Pancreas (tissue), 10 donors: Measurements from ENCODE around the gene PGP. TPM values are rescaled to one million over a fixed set of nuclear protein-coding genes. Genes with fewer than 3 reads are reported as not detected.

Experiments
- ATAC-seq, 4 donors: fragments of 200-7000 bp; cut with Tn5 transposase; one replicate each; pipeline versions ENCODE4 v1.8.0 to v1.9.1; 2020; ENCODE audit warnings: mild to moderate bottlenecking in 4 of 4, moderate library complexity in 4 of 4
- DNase-seq, 6 donors: peaks; one replicate each; pipeline ENCODE4 v3.0.0-alpha.2; 2020
- FAIRE-seq: peaks from 2 replicates; lab custom pipeline; 2012; peaks lifted over from hg19 to GRCh38; lab: Jason Lieb, UNC
- H3K27ac ChIP-seq, 4 donors: fragments of 200-600 bp; sonication (generic); 1 replicate in 3 of 4; 2 replicates in 1 of 4; pipeline versions ENCODE4 v1.5.0 to v1.8.0; 2020
- H3K27me3 ChIP-seq, 4 donors: fragments of 200-600 bp; one replicate each; pipeline ENCODE4 v1.8.0; 2021
- H3K36me3 ChIP-seq, 3 donors: fragments of 200-600 bp; sonication (generic) in 1 of 3; one replicate each; pipeline versions ENCODE4 v1.5.0 to v1.8.0; 2020 to 2021
- H3K4me1 ChIP-seq, 3 donors: fragments of 200-600 bp; one replicate each; pipeline ENCODE4 v1.8.0; 2021
- H3K4me3 ChIP-seq, 4 donors: fragments of 200-600 bp; sonication (generic) in 2 of 4; one replicate each; pipeline versions ENCODE4 v1.5.0 to v1.8.0; 2020 to 2021
- H3K9me3 ChIP-seq, 4 donors: fragments of 200-600 bp; one replicate each; pipeline ENCODE4 v1.8.0; 2021
- WGBS, 2 donors: extraction: QIAGEN DNeasy Blood & Tissue Kit; methylation state at CpG; one replicate each; pipeline ENCODE4 v1.1.7; 2013; 5-methylcytosine and 5-hydroxymethylcytosine counted together
- intact Hi-C, 3 donors: fragments of 100-400 bp; cut with DNase I; formaldehyde crosslinking; loops; one replicate each; pipeline versions ENCODE4 v1.11.1 to v1.14.2; 2022
- polyA plus RNA-seq, 2 donors: library from polyadenylated mRNA; stranded (reverse); fragments of 200-250 nt; gene quantifications; one replicate each; pipeline ENCODE4 v1.2.3, GENCODE V29; 2013
- total RNA-seq, 6 donors: library from RNA; stranded (reverse); fragmentation: NEBNext Ultra II Directional in 4 of 6; extraction: Animal tissue kit (Norgen Biotek cat#: 25700) in 4 of 6; gene quantifications; one replicate each; pipeline versions ENCODE4 v1.2.1 to v1.2.4, GENCODE V29; 2021 to 2023
- TF ChIP-seq, protein P1 (sequence below), 4 donors: fragments of 200-600 bp; sonication (generic) in 3 of 4; IDR thresholded peaks; one replicate each; pipeline versions ENCODE4 v1.5.0 to v1.8.0; 2021; ENCODE audit warnings: antibody characterized with exemption in 4 of 4
- donor health status: healthy with polysubstance abuse.
- donor health status: DM: no; HTN: no; CAD: no; lungs with moderate emphysema.
- donor health status: DM: no; HTN: no; CAD: no.
- donor health status: control.
- donor health status: control.
- donor health status: Bipolar disorder and iron deficiency.
- donor health status: DM: yes; HTN: yes; CAD: no.
- donor health status: DM: no; HTN: no; CAD: no.
- donor health status: DM: no; HTN: no; CAD: no.
- donor health status: DM: yes; HTN: yes; CAD: no.

Gene PGP
- total and polyA plus RNA-seq, 8 donors: 2.9 to 10.2 (median 4.1) TPM

DNA sequence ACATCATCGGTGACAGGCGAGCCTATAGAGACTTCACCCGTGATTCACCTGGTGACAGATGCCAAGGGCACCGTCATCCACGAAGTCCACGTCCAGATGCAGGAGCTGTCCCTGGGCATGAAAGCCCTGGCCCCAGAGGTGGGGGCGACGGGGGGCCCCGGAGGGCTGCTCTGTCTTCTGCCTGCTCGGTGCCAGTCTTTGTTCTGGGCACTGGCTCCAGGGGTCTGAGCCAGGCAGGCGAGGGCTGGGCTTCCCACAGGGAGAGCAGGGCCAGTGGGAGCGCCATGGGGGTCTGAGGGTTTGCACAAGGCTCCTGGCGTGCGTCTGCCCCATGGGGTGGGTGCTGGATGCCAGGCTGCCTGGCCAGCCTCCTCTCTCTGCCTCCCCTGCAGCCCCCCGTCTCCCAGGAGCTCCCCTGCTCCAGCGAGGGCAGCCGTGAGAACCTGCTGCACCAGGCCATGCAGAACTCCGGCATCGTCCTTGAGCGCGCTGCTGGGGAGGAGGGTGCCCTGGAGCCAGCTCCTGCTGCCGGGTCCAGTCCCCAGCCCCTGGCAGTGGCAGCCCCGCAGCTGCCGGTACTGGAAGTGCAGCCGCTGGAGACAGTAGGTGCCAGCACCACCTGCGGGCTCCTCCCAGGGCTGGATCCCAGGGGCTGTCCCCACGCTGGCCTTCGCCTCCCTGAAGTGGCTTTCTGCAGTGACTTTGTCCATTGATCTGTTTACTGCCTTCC is 18.6 kb upstream of the PGP start:
- intact Hi-C loops: no loop called here
- no peaks in the 10 kb centered on the region for H3K27me3 ChIP-seq
- ATAC-seq: no peak
- H3K36me3 ChIP-seq: peaks cover 4 to 50% (median 31%) of the 10 kb centered on the region in 3 donors
- 92 to 96% methylated on average over 28 of the region's 28 CpGs for WGBS, 2 donors
- TF ChIP-seq, protein P1, sequence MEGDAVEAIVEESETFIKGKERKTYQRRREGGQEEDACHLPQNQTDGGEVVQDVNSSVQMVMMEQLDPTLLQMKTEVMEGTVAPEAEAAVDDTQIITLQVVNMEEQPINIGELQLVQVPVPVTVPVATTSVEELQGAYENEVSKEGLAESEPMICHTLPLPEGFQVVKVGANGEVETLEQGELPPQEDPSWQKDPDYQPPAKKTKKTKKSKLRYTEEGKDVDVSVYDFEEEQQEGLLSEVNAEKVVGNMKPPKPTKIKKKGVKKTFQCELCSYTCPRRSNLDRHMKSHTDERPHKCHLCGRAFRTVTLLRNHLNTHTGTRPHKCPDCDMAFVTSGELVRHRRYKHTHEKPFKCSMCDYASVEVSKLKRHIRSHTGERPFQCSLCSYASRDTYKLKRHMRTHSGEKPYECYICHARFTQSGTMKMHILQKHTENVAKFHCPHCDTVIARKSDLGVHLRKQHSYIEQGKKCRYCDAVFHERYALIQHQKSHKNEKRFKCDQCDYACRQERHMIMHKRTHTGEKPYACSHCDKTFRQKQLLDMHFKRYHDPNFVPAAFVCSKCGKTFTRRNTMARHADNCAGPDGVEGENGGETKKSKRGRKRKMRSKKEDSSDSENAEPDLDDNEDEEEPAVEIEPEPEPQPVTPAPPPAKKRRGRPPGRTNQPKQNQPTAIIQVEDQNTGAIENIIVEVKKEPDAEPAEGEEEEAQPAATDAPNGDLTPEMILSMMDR (IDR thresholded peaks at IDR 0.05): no peak
- H3K4me3 ChIP-seq: no peak overlapping the region
- no peak overlapping the region for H3K27ac ChIP-seq
- peaks cover 0 to 6% (median 0%) of the 10 kb centered on the region in 3 donors for H3K4me1 ChIP-seq
- no peaks in the 10 kb centered on the region for H3K9me3 ChIP-seq
- FAIRE-seq: no peak
- DNase-seq: peak in 1 of 6 donors; percentile 70

DNA sequence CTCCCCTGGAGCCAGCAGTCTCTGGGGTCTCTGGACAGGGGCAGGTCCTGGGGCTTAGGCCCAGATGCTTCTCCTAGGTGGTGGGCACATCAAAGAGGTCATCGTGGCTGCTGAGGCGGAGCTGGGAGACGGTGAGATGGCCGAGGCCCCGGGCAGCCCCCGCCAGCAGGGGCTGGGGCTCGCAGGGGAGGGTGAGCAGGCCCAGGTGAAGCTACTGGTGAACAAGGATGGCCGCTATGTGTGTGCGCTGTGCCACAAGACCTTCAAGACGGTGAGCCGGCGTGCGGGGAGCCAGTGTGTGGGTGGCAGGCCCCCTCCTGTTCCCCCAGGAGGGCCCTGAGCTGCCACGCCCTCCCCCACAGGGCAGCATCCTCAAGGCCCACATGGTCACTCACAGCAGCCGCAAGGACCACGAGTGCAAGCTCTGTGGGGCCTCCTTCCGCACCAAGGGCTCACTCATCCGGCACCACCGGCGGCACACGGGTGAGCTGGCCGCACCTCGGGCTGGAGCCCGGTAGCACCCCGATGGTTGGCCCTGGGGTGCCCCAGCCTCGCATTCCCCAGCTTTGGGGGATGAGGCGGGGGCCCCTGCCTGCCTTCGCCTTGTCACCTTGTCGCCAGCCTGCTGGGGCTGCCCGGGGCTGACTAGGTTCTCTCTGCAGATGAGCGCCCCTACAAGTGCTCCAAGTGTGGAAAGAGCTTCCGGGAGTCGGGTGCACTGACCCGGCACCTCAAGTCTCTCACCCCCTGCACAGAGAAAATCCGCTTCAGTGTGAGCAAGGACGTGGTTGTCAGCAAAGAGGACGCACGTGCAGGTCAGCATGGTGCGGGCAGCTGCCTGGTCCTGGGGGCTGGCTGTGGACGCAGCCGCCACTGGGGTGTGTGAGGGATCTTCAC is 17.7 kb upstream of the PGP start:
- FAIRE-seq: no peak
- intact Hi-C loops: no loop called here
- Histone ChIP-seq H3K9me3 (no peaks in the 10 kb centered on the region), H3K27me3 (no peaks in the 10 kb centered on the region), H3K4me3 (no peak overlapping the region), H3K4me1 (peaks cover 0 to 6% (median 0%) of the 10 kb centered on the region in 3 donors), H3K36me3 (peaks cover 4 to 50% (median 31%) of the 10 kb centered on the region in 3 donors), H3K27ac (no peak overlapping the region)
- no peak for ATAC-seq
- WGBS, 2 donors: 93% methylated on average over 40 to 41 of the region's 41 CpGs
- DNase-seq: peak in 1 of 6 donors; percentile 63
- TF ChIP-seq, protein P1 (IDR thresholded peaks at IDR 0.05): no peak

DNA sequence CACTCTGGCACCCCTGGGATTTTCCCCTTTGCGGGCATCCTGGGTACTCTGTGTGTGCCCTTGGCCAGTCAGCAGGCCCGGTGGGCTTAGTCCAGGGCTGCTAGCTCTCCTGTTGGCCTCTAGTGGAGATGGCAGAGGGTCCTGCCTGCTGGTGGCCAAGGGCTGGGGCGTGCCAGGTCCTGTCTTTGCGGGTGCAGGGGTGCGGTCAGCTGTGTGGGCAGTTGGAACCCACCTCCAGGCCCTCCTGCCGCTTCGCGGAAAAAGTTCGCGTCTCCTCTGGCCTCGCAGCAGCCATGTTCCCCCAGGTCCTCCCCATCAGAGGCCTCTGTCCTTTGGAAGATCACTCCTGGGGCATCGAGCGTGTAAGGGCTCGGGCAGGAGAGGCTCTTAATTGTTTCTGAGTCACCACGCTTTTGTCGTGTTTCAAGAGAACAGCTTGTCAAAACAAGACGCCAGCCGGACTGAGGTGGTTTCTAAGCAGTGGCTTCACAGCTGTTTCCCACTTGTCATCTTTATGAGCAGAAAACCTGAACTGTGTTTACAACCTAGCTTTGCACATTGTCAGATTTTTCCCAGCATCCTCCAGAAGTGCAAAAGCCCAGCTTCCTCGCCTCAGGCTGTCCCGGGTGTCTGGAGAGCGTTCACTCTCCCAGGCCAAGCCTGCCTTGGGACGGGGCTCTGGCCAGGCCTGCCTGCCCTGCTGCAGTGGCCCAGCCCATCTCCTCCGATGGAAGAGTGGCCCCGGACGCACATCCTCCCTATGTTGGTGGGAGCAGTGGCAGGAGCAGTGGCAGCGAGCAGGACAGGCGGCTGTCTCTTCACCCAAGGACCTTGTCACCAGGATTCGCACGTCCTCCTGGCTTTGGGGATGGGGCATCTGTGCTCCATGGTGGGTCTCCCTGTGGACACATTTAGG is 16.6 kb upstream of the PGP start:
- no peak for FAIRE-seq
- Histone ChIP-seq H3K4me3 (no peak overlapping the region), H3K36me3 (peaks cover 4 to 50% (median 31%) of the 10 kb centered on the region in 3 donors), H3K27me3 (no peaks in the 10 kb centered on the region), H3K27ac (no peak overlapping the region), H3K4me1 (no peaks in the 10 kb centered on the region), H3K9me3 (no peaks in the 10 kb centered on the region)
- TF ChIP-seq, protein P1 (IDR thresholded peaks at IDR 0.05): no peak
- 90 to 91% methylated on average over 29 of the region's 29 CpGs for WGBS, 2 donors
- intact Hi-C loops: no loop called here
- DNase-seq: no peak
- peak in 2 of 4 donors; percentile 25 to 49 for ATAC-seq

DNA sequence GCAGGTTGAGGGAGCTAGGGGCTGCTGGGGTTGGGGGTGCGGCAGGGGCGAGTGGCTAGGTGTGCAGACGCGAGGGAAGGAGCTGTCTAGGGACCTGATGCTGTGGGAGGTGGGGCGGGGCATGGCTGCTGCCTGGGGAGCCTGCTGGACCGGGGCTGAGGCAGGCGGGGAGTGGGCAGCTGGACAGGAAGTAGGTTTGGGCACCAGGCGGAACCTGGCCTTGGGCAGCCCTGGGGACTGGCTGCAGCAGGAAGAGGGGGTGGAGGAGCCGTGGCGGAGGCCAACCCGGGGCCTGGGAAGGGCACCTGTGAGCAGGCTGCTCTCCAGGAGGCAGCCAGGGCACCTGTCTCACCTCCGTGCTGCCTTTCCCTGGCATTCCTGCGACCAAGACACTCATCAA is 15.7 kb upstream of the PGP start:
- intact Hi-C loops: no loop called here
- H3K9me3 ChIP-seq: no peaks in the 10 kb centered on the region
- TF ChIP-seq, protein P1 (IDR thresholded peaks at IDR 0.05): no peak
- no peaks in the 10 kb centered on the region for H3K27me3 ChIP-seq
- 79 to 85% methylated on average over 13 of the region's 13 CpGs for WGBS, 2 donors
- DNase-seq (peak in 1 of 6 donors; percentile 79), FAIRE-seq (no peak), ATAC-seq (peak in 1 of 4 donors; percentile 17)
- H3K4me1 ChIP-seq: peaks cover 0 to 3% (median 0%) of the 10 kb centered on the region in 3 donors
- peaks cover 4 to 50% (median 31%) of the 10 kb centered on the region in 3 donors for H3K36me3 ChIP-seq
- no peak overlapping the region for H3K4me3 ChIP-seq
- no peak overlapping the region for H3K27ac ChIP-seq
